Measurements from ENCODE around the gene SRP19. TPM values are rescaled to one million over a fixed set of nuclear protein-coding genes. Genes with fewer than 3 reads are reported as not detected.
"Not testable (repeated sequence)": the region's sequence is repeated elsewhere in the genome, so short reads cannot be mapped to it uniquely, and the experiment has no call there.

SRP19 gene
- total RNA-seq, 2 experiments from 2014 or later: 45.6 to 47.0 TPM

GRCh38 chr5:112895682-112896081 is 34.6 kb downstream of the SRP19 start:
- H3K36me3 Mint-ChIP-seq (ENCODE audit: low read depth): peaks cover 34% of the 10 kb centered on the region

GRCh38 chr5:112902561-112902960 is 41.5 kb downstream of the SRP19 start:
- Mint-ChIP-seq H3K36me3 (ENCODE audit: low read depth) (peaks cover 24% of the 10 kb centered on the region), H3K4me1 (ENCODE audit: low read depth) (peaks cover 5% of the 10 kb centered on the region), H3K27me3 (no peaks in the 10 kb centered on the region), H3K4me3 (no peak overlapping the region), H3K9me3 (no peaks in the 10 kb centered on the region), H3K27ac (no peak overlapping the region)
- ATAC-seq: no peak
- TF ChIP-seq CTCF (IDR thresholded peaks at IDR 0.05): no peak
- intact Hi-C loops (cut with micrococcal nuclease): no loop called here
- CTCF ChIA-PET: interaction anchor here (1.0 to 1.2 kb wide), 3 partner anchors 9 to 351 kb away, joined by 3 to 4 read pairs (median 3); no protein-coding TSS in a partner anchor
- POLR2A ChIA-PET: interaction anchor here (0.8 kb wide), 1 partner anchor 14 kb away, joined by 4 read pairs; no protein-coding TSS in a partner anchor
- no peak for DNase-seq

More at GRCh38 chr5:112895682-112896081, 34.6 kb downstream of the SRP19 start:
- Mint-ChIP-seq H3K4me1 (ENCODE audit: low read depth) (peaks cover 4% of the 10 kb centered on the region), H3K27ac (no peak overlapping the region), H3K9me3 (no peaks in the 10 kb centered on the region), H3K4me3 (no peak overlapping the region), H3K27me3 (no peaks in the 10 kb centered on the region)
- intact Hi-C loops (cut with micrococcal nuclease): no loop called here
- no peak for ATAC-seq
- CTCF ChIA-PET: interaction anchor here (0.9 to 1.4 kb wide), 4 partner anchors 15 to 47 kb away, joined by 3 to 5 read pairs (median 4); partner anchors contain the start of gene SRP19
- POLR2A ChIA-PET: interaction anchor here (0.6 to 1.2 kb wide), 2 partner anchors 11 to 15 kb away, joined by 3 read pairs; no protein-coding TSS in a partner anchor
- no peak for DNase-seq
- TF ChIP-seq CTCF (IDR thresholded peaks at IDR 0.05): no peak

GRCh38 chr5:112904996-112905395 is 43.9 kb downstream of the SRP19 start:
- ATAC-seq; DNase-seq; H3K4me3 Mint-ChIP-seq; intact Hi-C loops (cut with micrococcal nuclease); H3K4me1 Mint-ChIP-seq (ENCODE audit: low read depth); H3K27ac Mint-ChIP-seq; H3K9me3 Mint-ChIP-seq; H3K27me3 Mint-ChIP-seq: not testable (repeated sequence)
- ChIA-PET CTCF (interaction anchor here (0.8 to 2.0 kb wide), 5 partner anchors 11 to 91 kb away, joined by 3 to 7 read pairs (median 5); partner anchors contain the start of gene REEP5), POLR2A (interaction anchor here (1.0 to 2.2 kb wide), 3 partner anchors 13 to 35 kb away, joined by 3 to 15 read pairs (median 5); partner anchors contain the start of gene REEP5)
- peaks cover 19% of the 10 kb centered on the region for H3K36me3 Mint-ChIP-seq (ENCODE audit: low read depth)

GRCh38 chr5:112906637-112907036 is 45.5 kb downstream of the SRP19 start:
- no peak overlapping the region for H3K27ac Mint-ChIP-seq
- CTCF ChIA-PET: no interaction called here
- no peak for TF ChIP-seq CTCF (IDR thresholded peaks at IDR 0.05)

GRCh38 chr5:112907166-112907631 is 46.1 kb downstream of the SRP19 start:
- no peak overlapping the region for H3K4me3 Mint-ChIP-seq
- H3K4me1 Mint-ChIP-seq (ENCODE audit: low read depth): peaks cover 11% of the 10 kb centered on the region
- intact Hi-C loops (cut with micrococcal nuclease): no loop called here
- H3K36me3 Mint-ChIP-seq (ENCODE audit: low read depth): peaks cover 13% of the 10 kb centered on the region
- ATAC-seq (no peak), DNase-seq (no peak)
- H3K27me3 Mint-ChIP-seq: no peaks in the 10 kb centered on the region
- ChIA-PET CTCF (interaction anchor here (1.7 kb wide), 1 partner anchor 59 kb away, joined by 4 read pairs; no protein-coding TSS in a partner anchor), POLR2A (interaction anchor here (1.0 to 1.1 kb wide), 2 partner anchors 10 to 47 kb away, joined by 3 to 4 read pairs; partner anchors contain the start of gene SRP19)
- no peak overlapping the region for H3K27ac Mint-ChIP-seq
- H3K9me3 Mint-ChIP-seq: no peaks in the 10 kb centered on the region
- no peak for TF ChIP-seq CTCF (IDR thresholded peaks at IDR 0.05)

More at GRCh38 chr5:112906637-112907036, 45.5 kb downstream of the SRP19 start:
- H3K4me1 Mint-ChIP-seq (ENCODE audit: low read depth): peaks cover 5% of the 10 kb centered on the region
- H3K4me3 Mint-ChIP-seq: no peak overlapping the region
- peaks cover 10% of the 10 kb centered on the region for H3K36me3 Mint-ChIP-seq (ENCODE audit: low read depth)
- POLR2A ChIA-PET: interaction anchor here (1.0 to 1.1 kb wide), 2 partner anchors 9 to 46 kb away, joined by 3 to 4 read pairs; partner anchors contain the start of gene SRP19
- intact Hi-C loops (cut with micrococcal nuclease): no loop called here
- no peaks in the 10 kb centered on the region for H3K9me3 Mint-ChIP-seq
- H3K27me3 Mint-ChIP-seq: no peaks in the 10 kb centered on the region
- ATAC-seq: no peak
- DNase-seq: no peak

All from activated CD8-positive, alpha-beta T cell treated with anti-CD3 and anti-CD28 coated beads for 36 hours (primary cell).